Smooth muscle cell (in vitro differentiated cells): ENCODE data around the gene ZMIZ1. TPM values are rescaled to one million over a fixed set of nuclear protein-coding genes. Genes with fewer than 3 reads are reported as not detected.

Experiments used
- DNase-seq: peaks from one replicate; lab custom pipeline; 2025; ENCODE audit not compliant: unreplicated experiment; lab: John Stamatoyannopoulos, UW
- H2AFZ ChIP-seq: fragments of 200-600 bp; sonication (generic); 2 replicates; pipeline ENCODE4 v1.6.0; 2016; ENCODE audit warnings: antibody characterized with exemption, low read depth, mild to moderate bottlenecking
- H3F3A ChIP-seq: fragments of 200-600 bp; sonication (generic); 2 replicates; pipeline ENCODE4 v1.6.0; 2017; ENCODE audit warnings: antibody characterized with exemption, low read depth
- H3K27ac ChIP-seq: fragments of 200-600 bp; sonication (generic); 2 replicates; pipeline ENCODE4 v1.5.1; 2016; ENCODE audit warnings: low read depth, mild to moderate bottlenecking
- H3K27me3 ChIP-seq: fragments of 200-600 bp; sonication (generic); 2 replicates; pipeline ENCODE4 v1.6.1; 2016; ENCODE audit warnings: low read depth, mild to moderate bottlenecking
- H3K36me3 ChIP-seq: fragments of 200-600 bp; sonication (generic); 2 replicates; pipeline ENCODE4 v1.5.1; 2016; ENCODE audit warnings: low read depth
- H3K4me1 ChIP-seq: fragments of 200-600 bp; sonication (generic); 2 replicates; pipeline ENCODE4 v1.5.1; 2016; ENCODE audit warnings: low read depth
- H3K4me2 ChIP-seq: fragments of 200-600 bp; sonication (generic); 2 replicates; pipeline ENCODE4 v1.6.0; 2016; ENCODE audit warnings: mild to moderate bottlenecking
- H3K4me3 ChIP-seq: fragments of 200-600 bp; sonication (generic); 2 replicates; pipeline ENCODE4 v1.5.1; 2016; ENCODE audit warnings: mild to moderate bottlenecking
- H3K79me2 ChIP-seq: fragments of 200-600 bp; sonication (generic); 2 replicates; pipeline ENCODE4 v1.6.0; 2016; ENCODE audit warnings: low read depth, mild to moderate bottlenecking
- H3K9ac ChIP-seq: fragments of 200-600 bp; sonication (generic); 2 replicates; pipeline ENCODE4 v1.6.0; 2016; ENCODE audit warnings: low read depth
- H3K9me3 ChIP-seq: fragments of 200-600 bp; sonication (generic); replicated peaks from 2 replicates; pipeline ENCODE4 v1.5.1; 2016; ENCODE audit warnings: low read depth
- H4K20me1 ChIP-seq: fragments of 200-600 bp; sonication (generic); 2 replicates; pipeline ENCODE4 v1.6.0; 2016; ENCODE audit warnings: low read depth
- WGBS: methylation state at CpG from one replicate; pipeline ENCODE4 v1.1.7; 2016; ENCODE audit warnings: low lambda C conversion rate; 5-methylcytosine and 5-hydroxymethylcytosine counted together
- polyA plus RNA-seq: library from polyadenylated mRNA; unstranded; fragments of >200 nt; fragmentation: Nextera tagmentation; extraction: Ambion mirVana; gene quantifications from 2 replicates; pipeline ENCODE4 v1.2.1, GENCODE V29; 2016
- total RNA-seq: library from RNA; depleted of rRNA; stranded (reverse); fragments of >200 nt; gene quantifications from 2 replicates; pipeline ENCODE4 v1.2.3, GENCODE V29; 2014
- TF ChIP-seq, protein P1 (sequence below): fragments of 200-600 bp; sonication (generic); IDR thresholded peaks from 2 replicates; pipeline ENCODE4 v1.5.1; 2017; ENCODE audit warnings: borderline replicate concordance, mild to moderate bottlenecking, antibody characterized with exemption; ENCODE audit not compliant: insufficient read depth, poor library complexity, severe bottlenecking

Gene ZMIZ1
- total and polyA plus RNA-seq, 2 experiments from 2014 or later, result 24.2 to 31.3 TPM

DNA sequence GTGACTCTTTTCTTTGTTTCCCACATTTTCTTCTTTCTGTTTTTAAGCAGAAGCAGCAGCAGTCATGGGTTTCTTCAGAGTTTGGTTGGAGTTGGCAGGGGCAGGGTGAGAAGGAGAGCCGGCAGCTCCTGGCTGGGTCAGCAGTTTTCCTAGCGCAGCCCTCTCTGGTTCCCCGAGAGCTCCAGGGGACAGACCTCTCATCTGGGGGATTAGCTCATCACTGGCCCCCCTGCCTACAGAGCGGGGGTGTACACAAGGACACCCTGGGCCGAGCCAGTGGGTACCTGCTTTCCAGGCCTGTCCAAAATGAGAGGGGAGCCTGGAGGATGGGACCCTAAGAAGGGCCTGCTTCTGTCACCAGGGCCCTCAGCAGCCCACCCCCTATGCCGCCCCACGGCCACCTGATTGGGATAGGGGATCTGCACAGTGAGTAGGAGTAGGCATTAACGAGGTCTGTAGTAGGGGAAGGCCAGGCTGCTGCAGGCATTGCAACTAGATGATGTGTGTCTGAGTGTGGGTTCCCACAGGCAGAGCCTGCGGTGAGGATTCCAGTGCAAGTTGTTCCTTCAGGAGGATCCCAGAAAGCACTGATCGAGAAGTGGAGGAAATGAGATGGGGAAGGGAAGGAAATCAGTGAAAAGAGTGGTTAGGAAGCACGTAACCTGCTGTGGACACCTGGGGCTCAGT is 155.6 kb downstream of the ZMIZ1 start:
- WGBS, result 45% methylated on average over 11 of the region's 11 CpGs
- H3F3A ChIP-seq, result peaks cover 24% of the 10 kb centered on the region
- TF ChIP-seq, protein P1, sequence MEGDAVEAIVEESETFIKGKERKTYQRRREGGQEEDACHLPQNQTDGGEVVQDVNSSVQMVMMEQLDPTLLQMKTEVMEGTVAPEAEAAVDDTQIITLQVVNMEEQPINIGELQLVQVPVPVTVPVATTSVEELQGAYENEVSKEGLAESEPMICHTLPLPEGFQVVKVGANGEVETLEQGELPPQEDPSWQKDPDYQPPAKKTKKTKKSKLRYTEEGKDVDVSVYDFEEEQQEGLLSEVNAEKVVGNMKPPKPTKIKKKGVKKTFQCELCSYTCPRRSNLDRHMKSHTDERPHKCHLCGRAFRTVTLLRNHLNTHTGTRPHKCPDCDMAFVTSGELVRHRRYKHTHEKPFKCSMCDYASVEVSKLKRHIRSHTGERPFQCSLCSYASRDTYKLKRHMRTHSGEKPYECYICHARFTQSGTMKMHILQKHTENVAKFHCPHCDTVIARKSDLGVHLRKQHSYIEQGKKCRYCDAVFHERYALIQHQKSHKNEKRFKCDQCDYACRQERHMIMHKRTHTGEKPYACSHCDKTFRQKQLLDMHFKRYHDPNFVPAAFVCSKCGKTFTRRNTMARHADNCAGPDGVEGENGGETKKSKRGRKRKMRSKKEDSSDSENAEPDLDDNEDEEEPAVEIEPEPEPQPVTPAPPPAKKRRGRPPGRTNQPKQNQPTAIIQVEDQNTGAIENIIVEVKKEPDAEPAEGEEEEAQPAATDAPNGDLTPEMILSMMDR, result no peak
- H3K79me2 ChIP-seq, result no peaks in the 10 kb centered on the region
- H3K9ac ChIP-seq, result peak overlapping the region; percentile 53
- H3K36me3 ChIP-seq, result no peaks in the 10 kb centered on the region
- H2AFZ ChIP-seq, result no peak overlapping the region
- no peaks in the 10 kb centered on the region for H3K27me3 ChIP-seq
- peak overlapping the region; percentile 65 for H3K4me2 ChIP-seq
- peaks cover 91% of the 10 kb centered on the region for H4K20me1 ChIP-seq
- no peak for DNase-seq
- H3K4me1 ChIP-seq, result peaks cover 50% of the 10 kb centered on the region
- H3K9me3 ChIP-seq, result no peaks in the 10 kb centered on the region
- peak overlapping the region; percentile 86 for H3K27ac ChIP-seq
- no peak overlapping the region for H3K4me3 ChIP-seq

DNA sequence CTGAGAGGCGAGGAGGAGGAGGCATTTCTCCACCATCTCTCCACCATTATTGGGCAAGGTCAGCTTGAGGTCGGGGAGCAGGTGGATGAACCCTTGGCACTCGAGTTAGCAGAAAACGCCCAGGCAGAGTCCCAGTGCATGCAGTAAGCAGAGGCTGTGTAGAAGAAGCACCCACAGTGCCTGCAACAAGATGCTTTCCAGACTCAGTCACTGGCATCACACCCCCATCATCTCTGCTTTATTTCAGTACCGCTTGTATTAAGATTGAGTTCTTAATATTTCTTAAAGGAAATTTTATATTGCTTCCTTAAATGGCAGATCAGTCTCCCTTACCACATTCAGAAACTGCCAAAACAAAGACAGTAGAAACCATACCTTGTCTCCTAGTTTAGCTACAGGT is 156.2 kb downstream of the ZMIZ1 start:
- WGBS, result 92% methylated on average over 5 of the region's 5 CpGs
- H3K4me3 ChIP-seq, result no peak overlapping the region
- DNase-seq, result no peak
- H3K4me2 ChIP-seq, result peak overlapping the region; percentile 65
- peak overlapping the region; percentile 86 for H3K27ac ChIP-seq
- no peak overlapping the region for H3K9ac ChIP-seq
- H3K4me1 ChIP-seq, result peaks cover 54% of the 10 kb centered on the region
- no peaks in the 10 kb centered on the region for H3K79me2 ChIP-seq
- H3K36me3 ChIP-seq, result no peaks in the 10 kb centered on the region
- no peaks in the 10 kb centered on the region for H3K9me3 ChIP-seq
- H3F3A ChIP-seq, result peaks cover 22% of the 10 kb centered on the region
- H4K20me1 ChIP-seq, result peaks cover 89% of the 10 kb centered on the region
- H2AFZ ChIP-seq, result no peak overlapping the region
- H3K27me3 ChIP-seq, result no peaks in the 10 kb centered on the region
- TF ChIP-seq, protein P1, result no peak

DNA sequence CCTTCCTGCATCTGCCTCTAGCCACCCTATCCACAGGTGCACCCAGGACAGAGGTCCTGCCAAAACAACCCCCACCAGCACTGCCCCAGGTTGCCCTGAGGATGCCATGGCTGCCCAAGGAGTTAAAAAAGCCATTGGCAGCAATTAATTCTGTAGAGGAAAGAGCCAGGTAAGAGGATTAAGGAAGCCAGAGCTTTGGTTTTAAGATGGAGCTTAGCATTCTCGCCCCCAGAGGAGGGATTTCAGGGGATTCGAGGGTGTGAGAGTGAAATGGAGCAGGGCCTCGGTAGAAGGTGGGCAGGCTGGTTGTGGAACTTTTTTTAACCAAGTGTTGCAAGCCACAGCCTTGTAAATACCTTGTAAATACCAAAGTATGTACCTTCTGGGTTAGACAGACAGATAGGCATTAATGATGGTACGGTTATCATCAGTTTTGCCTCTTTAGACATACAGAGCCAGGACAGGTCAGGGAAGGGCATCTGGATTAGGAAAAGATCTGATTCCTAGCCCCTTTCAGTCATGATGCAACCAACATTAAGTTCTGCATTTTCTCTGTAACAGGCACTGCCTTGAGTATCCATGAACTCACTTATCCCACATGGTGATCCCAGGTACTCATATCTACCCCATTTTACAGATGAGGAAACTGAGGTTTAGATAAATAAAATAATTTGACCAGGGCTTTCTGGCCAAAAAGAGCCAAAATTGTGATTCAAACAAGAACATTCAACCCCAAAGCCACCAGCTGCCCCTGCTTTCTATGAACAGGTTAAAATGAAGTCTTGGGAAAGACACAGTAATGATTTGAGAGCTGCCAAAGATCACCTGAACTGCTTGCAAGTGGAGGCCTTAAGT is 157.9 kb downstream of the ZMIZ1 start:
- no peak overlapping the region for H3K4me3 ChIP-seq
- no peak for DNase-seq
- no peaks in the 10 kb centered on the region for H3K36me3 ChIP-seq
- H3K27ac ChIP-seq, result no peak overlapping the region
- WGBS, result 68% methylated on average over 4 of the region's 4 CpGs
- TF ChIP-seq, protein P1, result no peak
- H2AFZ ChIP-seq, result no peak overlapping the region
- peaks cover 22% of the 10 kb centered on the region for H3F3A ChIP-seq
- no peaks in the 10 kb centered on the region for H3K27me3 ChIP-seq
- H4K20me1 ChIP-seq, result peaks cover 87% of the 10 kb centered on the region
- H3K79me2 ChIP-seq, result no peaks in the 10 kb centered on the region
- no peak overlapping the region for H3K9ac ChIP-seq
- H3K9me3 ChIP-seq, result no peaks in the 10 kb centered on the region
- H3K4me2 ChIP-seq, result no peak overlapping the region
- peaks cover 50% of the 10 kb centered on the region for H3K4me1 ChIP-seq
